OCI-LY7 (cell line): ENCODE measurements around the gene TRPC6.

Experiments
- EZH2phosphoT487 ChIP-seq: fragments of 200-600 bp; sonication (generic); IDR thresholded peaks from 2 replicates; pipeline ENCODE4 v1.6.1; 2018; ENCODE audit warnings: low read depth, borderline replicate concordance, mild to moderate bottlenecking, mixed run types, antibody characterized with exemption, low read length, moderate library complexity, mixed read lengths
- TF ChIP-seq, protein P1 (sequence below): fragments of 200-600 bp; sonication (generic); conservative IDR thresholded peaks from 2 replicates; pipeline ENCODE4 v1.5.1; 2014; ENCODE audit warnings: mild to moderate bottlenecking, antibody characterized with exemption, low read length, moderate library complexity, mixed read lengths

GRCh38 chr11:101523634-101524260 lies 60.1 kb downstream of the TRPC6 start:
- TF ChIP-seq, protein P1, sequence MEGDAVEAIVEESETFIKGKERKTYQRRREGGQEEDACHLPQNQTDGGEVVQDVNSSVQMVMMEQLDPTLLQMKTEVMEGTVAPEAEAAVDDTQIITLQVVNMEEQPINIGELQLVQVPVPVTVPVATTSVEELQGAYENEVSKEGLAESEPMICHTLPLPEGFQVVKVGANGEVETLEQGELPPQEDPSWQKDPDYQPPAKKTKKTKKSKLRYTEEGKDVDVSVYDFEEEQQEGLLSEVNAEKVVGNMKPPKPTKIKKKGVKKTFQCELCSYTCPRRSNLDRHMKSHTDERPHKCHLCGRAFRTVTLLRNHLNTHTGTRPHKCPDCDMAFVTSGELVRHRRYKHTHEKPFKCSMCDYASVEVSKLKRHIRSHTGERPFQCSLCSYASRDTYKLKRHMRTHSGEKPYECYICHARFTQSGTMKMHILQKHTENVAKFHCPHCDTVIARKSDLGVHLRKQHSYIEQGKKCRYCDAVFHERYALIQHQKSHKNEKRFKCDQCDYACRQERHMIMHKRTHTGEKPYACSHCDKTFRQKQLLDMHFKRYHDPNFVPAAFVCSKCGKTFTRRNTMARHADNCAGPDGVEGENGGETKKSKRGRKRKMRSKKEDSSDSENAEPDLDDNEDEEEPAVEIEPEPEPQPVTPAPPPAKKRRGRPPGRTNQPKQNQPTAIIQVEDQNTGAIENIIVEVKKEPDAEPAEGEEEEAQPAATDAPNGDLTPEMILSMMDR: no peak
- TF ChIP-seq EZH2phosphoT487: no peak
